Endodermal cell (in vitro differentiated cells): ENCODE data around the gene ZNF536. TPM values are rescaled to one million over a fixed set of nuclear protein-coding genes. Genes with fewer than 3 reads are reported as not detected.

Source experiments
- DNase-seq: peaks from one replicate; pipeline ENCODE4 v3.0.0-alpha.2; 2017
- H3K27ac ChIP-seq: 2 replicates; pipeline ENCODE4 v1.5.1; 2013; ENCODE audit warnings: mild to moderate bottlenecking, low read depth, low read length, moderate library complexity
- H3K27me3 ChIP-seq: 2 replicates; pipeline ENCODE4 v1.6.1; 2013; ENCODE audit warnings: mild to moderate bottlenecking, low read length, moderate library complexity; ENCODE audit not compliant: insufficient read depth, control insufficient read depth, poor library complexity, severe bottlenecking
- H3K36me3 ChIP-seq: 2 replicates; pipeline ENCODE4 v1.7.0; 2013; ENCODE audit warnings: mild to moderate bottlenecking, low read length, moderate library complexity; ENCODE audit not compliant: control insufficient read depth, insufficient read depth
- H3K4me1 ChIP-seq: one replicate; pipeline ENCODE4 v1.7.0; 2013; ENCODE audit warnings: low read length; ENCODE audit not compliant: control insufficient read depth, insufficient read depth
- H3K4me3 ChIP-seq: 2 replicates; pipeline ENCODE4 v1.5.1; 2013; ENCODE audit warnings: mild to moderate bottlenecking, low read length, moderate library complexity
- H3K9ac ChIP-seq: 2 replicates; pipeline ENCODE4 v1.6.1; 2013; ENCODE audit warnings: mild to moderate bottlenecking, low read length, moderate library complexity; ENCODE audit not compliant: poor library complexity, severe bottlenecking; ENCODE audit errors: extremely low read depth
- H3K9me3 ChIP-seq: 2 replicates; pipeline ENCODE4 v1.6.1; 2013; ENCODE audit warnings: mild to moderate bottlenecking, low read length, moderate library complexity; ENCODE audit not compliant: control insufficient read depth
- H3K27ac Mint-ChIP-seq: 2 replicates; pipeline ENCODE4 v1.8.0; 2020; ENCODE audit warnings: mixed read lengths
- H3K27me3 Mint-ChIP-seq: 2 replicates; pipeline ENCODE4 v1.8.0; 2021; ENCODE audit warnings: mild to moderate bottlenecking, mixed read lengths; ENCODE audit not compliant: insufficient read depth
- H3K36me3 Mint-ChIP-seq: 2 replicates; pipeline ENCODE4 v1.8.0; 2020; ENCODE audit warnings: low read depth, mixed read lengths
- H3K4me1 Mint-ChIP-seq: 2 replicates; pipeline ENCODE4 v1.8.0; 2020; ENCODE audit warnings: mixed read lengths
- H3K4me3 Mint-ChIP-seq: 2 replicates; pipeline ENCODE4 v1.8.0; 2020; ENCODE audit warnings: mild to moderate bottlenecking, moderate library complexity, mixed read lengths
- H3K9me3 Mint-ChIP-seq: 2 replicates; pipeline ENCODE4 v1.8.0; 2020; ENCODE audit warnings: mild to moderate bottlenecking, mixed read lengths
- CTCF ChIP-seq: fragments of 200-600 bp; sonication (generic); conservative IDR thresholded peaks from 2 replicates; pipeline ENCODE4 v1.5.0; 2021; ENCODE audit warnings: antibody characterized with exemption, mild to moderate bottlenecking
- WGBS, 2 experiments: methylation state at CpG; one replicate each; pipeline versions ENCODE4 v1.1.5 to v1.1.7; 2013; ENCODE audit warnings: missing lambda C conversion rate in 2 of 2, mixed read lengths in 1 of 2; ENCODE audit not compliant: insufficient coverage in 1 of 2, insufficient read length in 1 of 2; 5-methylcytosine and 5-hydroxymethylcytosine counted together
- total RNA-seq, 2 donors: library from RNA; stranded (reverse); fragmentation: NEBNext Ultra II Directional in 1 of 2; extraction: Animal tissue kit (Norgen Biotek cat#: 25700) in 1 of 2; gene quantifications; 2 replicates in 1 of 2; 3 replicates in 1 of 2; pipeline ENCODE4 v1.2.1, GENCODE V29; 2021

ZNF536 gene
- total RNA-seq, 2 donors from 2014 or later: not detected

DNA sequence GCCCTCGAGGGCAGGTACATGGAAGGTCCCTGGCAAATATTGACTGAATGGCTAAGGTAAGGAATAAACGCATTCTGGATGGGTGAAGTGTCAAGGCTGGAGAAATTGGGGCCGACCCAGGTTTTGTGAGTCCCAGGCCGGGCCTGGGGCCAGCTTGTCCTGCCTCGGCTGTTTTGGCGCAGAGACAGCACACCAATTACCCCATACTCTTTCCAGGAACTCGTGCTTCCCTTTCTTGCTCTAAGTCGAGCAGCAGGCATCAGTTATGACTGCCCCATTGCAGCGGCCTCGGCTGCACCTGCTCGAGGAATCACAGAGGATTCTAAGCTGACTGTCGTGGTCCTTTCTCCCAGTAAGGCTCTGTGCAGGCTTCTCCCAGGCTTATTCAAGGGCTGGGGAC lies 67.1 kb downstream of the ZNF536 start:
- no peak overlapping the region for H3K27ac Mint-ChIP-seq
- no peaks in the 10 kb centered on the region for H3K4me1 Mint-ChIP-seq
- Histone ChIP-seq H3K27ac (no peak overlapping the region), H3K27me3 (no peaks in the 10 kb centered on the region), H3K4me3 (no peak overlapping the region), H3K9me3 (no peaks in the 10 kb centered on the region), H3K36me3 (no peaks in the 10 kb centered on the region), H3K9ac (no peak overlapping the region), H3K4me1 (no peaks in the 10 kb centered on the region)
- H3K36me3 Mint-ChIP-seq: no peaks in the 10 kb centered on the region
- H3K27me3 Mint-ChIP-seq: no peaks in the 10 kb centered on the region
- WGBS, 2 experiments: 75 to 87% methylated on average over 7 to 12 of the region's 12 CpGs
- TF ChIP-seq CTCF: no peak
- H3K9me3 Mint-ChIP-seq: no peaks in the 10 kb centered on the region
- no peak overlapping the region for H3K4me3 Mint-ChIP-seq
- no peak for DNase-seq

DNA sequence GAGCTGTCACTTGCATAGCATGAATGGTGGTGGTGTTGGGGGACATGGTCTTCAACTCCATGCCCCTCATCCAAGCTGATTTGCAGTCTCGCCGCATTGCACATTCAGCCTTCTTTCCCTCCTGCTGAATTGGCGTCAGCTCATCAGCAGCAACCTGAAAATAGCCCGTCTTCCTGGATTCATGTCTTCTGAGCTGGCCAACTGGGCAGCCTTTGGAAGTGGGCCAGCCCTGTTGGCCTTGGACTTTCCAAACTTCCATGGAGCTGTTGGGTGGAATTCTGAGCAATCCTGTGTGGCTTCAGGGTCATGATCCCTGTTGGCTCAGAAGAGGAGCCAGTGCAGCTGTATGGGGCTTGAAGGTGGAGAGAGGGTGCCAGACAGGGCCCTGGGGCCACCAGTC lies 68.8 kb downstream of the ZNF536 start:
- Mint-ChIP-seq H3K27ac (no peak overlapping the region), H3K36me3 (no peaks in the 10 kb centered on the region), H3K9me3 (no peaks in the 10 kb centered on the region), H3K4me3 (no peak overlapping the region), H3K27me3 (no peaks in the 10 kb centered on the region), H3K4me1 (no peaks in the 10 kb centered on the region)
- Histone ChIP-seq H3K36me3 (no peaks in the 10 kb centered on the region), H3K4me3 (no peak overlapping the region), H3K9me3 (no peaks in the 10 kb centered on the region), H3K9ac (no peak overlapping the region), H3K27me3 (no peaks in the 10 kb centered on the region), H3K27ac (no peak overlapping the region), H3K4me1 (no peaks in the 10 kb centered on the region)
- 95 to 96% methylated on average over 4 of the region's 4 CpGs for WGBS, 2 experiments
- no peak for TF ChIP-seq CTCF
- DNase-seq: no peak

- Histone ChIP-seq H3K27ac (no peak overlapping the region), H3K9ac (no peak overlapping the region), H3K36me3 (no peaks in the 10 kb centered on the region), H3K4me1 (no peaks in the 10 kb centered on the region), H3K4me3 (no peak overlapping the region), H3K27me3 (no peaks in the 10 kb centered on the region), H3K9me3 (no peaks in the 10 kb centered on the region)
- no peak overlapping the region for H3K27ac Mint-ChIP-seq
- H3K36me3 Mint-ChIP-seq: no peaks in the 10 kb centered on the region
- TF ChIP-seq CTCF: no peak
- H3K4me1 Mint-ChIP-seq: peaks cover 1% of the 10 kb centered on the region
- no peak overlapping the region for H3K4me3 Mint-ChIP-seq
- no peak for DNase-seq
- no peaks in the 10 kb centered on the region for H3K27me3 Mint-ChIP-seq
- no peaks in the 10 kb centered on the region for H3K9me3 Mint-ChIP-seq
- 96 to 100% methylated on average over 3 to 4 of the region's 4 CpGs for WGBS, 2 experiments
Observed at GRCh38 chr19:30442674-30443073, 70.5 kb downstream of the ZNF536 start.
